GM12878 (cell line): Measurements from ENCODE around the gene AZGP1.

ENCODE experiments used
- CTCF ChIP-seq, 3 experiments: IDR thresholded peaks in 2 of 3; conservative IDR thresholded peaks in 1 of 3; 2 replicates each; pipeline ENCODE4 v1.5.1; 2011; ENCODE audit warnings: low read depth in 3 of 3, low read length in 3 of 3, mild to moderate bottlenecking in 3 of 3, control low read depth in 2 of 3, moderate library complexity in 2 of 3, inconsistent platforms in 1 of 3, mixed read lengths in 1 of 3; ENCODE audit not compliant: control insufficient read depth in 2 of 3, insufficient read depth in 1 of 3; ENCODE audit errors: extremely low read depth in 1 of 3
- NRF1 ChIP-seq: conservative IDR thresholded peaks from 2 replicates; pipeline ENCODE4 v1.6.1; 2011; ENCODE audit warnings: mild to moderate bottlenecking, low read depth, low read length, improper control_type of control experiment
- REST ChIP-seq: IDR thresholded peaks from 2 replicates; pipeline ENCODE4 v1.6.1; 2012; ENCODE audit warnings: mild to moderate bottlenecking, low read depth, low read length
- ZNF274 ChIP-seq: IDR thresholded peaks from one replicate; pipeline ENCODE4 v1.8.0; 2011; ENCODE audit not compliant: insufficient read length, insufficient read depth
- TF ChIP-seq, protein P1 (sequence below): IDR thresholded peaks from 2 replicates; pipeline ENCODE4 v1.6.1; 2011; ENCODE audit warnings: low read depth, low read length, improper control_type of control experiment, borderline replicate concordance

- TF ChIP-seq REST (no peak), ZNF274 (no peak), NRF1 (no peak), CTCF (IDR thresholded peaks at IDR 0.05 in 2 of 3, conservative IDR thresholded peaks at IDR 0.05 in 1 of 3; ENCODE audit: control insufficient read depth in 2 of 3, extremely low read depth in 1 of 3, insufficient read depth in 1 of 3, low read depth in 3 of 3, low read length in 3 of 3) (no peak)
- TF ChIP-seq, protein P1, sequence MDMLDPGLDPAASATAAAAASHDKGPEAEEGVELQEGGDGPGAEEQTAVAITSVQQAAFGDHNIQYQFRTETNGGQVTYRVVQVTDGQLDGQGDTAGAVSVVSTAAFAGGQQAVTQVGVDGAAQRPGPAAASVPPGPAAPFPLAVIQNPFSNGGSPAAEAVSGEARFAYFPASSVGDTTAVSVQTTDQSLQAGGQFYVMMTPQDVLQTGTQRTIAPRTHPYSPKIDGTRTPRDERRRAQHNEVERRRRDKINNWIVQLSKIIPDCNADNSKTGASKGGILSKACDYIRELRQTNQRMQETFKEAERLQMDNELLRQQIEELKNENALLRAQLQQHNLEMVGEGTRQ = no peak
Measured at GRCh38 chr7:100016215-100016901, 40.5 kb upstream of the AZGP1 start.
